Stimulated activated CD4-positive, alpha-beta T cell treated with anti-CD3 and anti-CD28 coated beads, TNF-alpha, amount 100 ng/mL, for 24 hours (primary cell): ENCODE data around the gene CCL1.

Experiments
- DNase-seq, 3 experiments: peaks; one replicate each; pipeline ENCODE4 v3.0.0-alpha.2; 2020; ENCODE audit warnings: low read depth in 3 of 3

The CCL1 gene

GRCh38 chr17:34363183-34363661 lies at the start of gene CCL1:
TSS of gene CCL1 (minus strand) at chr17:34363233. CDS start at chr17:34363161, 72 bp downstream.
- DNase-seq = no peak

GRCh38 chr17:34412534-34412933 lies 49.5 kb upstream of the CCL1 start:
- DNase-seq = no peak

GRCh38 chr17:34411646-34412421 lies 48.8 kb upstream of the CCL1 start:
- no peak for DNase-seq

GRCh38 chr17:34409352-34409751 lies 46.3 kb upstream of the CCL1 start:
- no peak for DNase-seq

- DNase-seq = no peak
Observed at GRCh38 chr17:34408439-34408838, 45.4 kb upstream of the CCL1 start.

- DNase-seq = no peak
Observed at GRCh38 chr17:34406226-34406625, 43.2 kb upstream of the CCL1 start.

GRCh38 chr17:34403006-34403405 lies 40.0 kb upstream of the CCL1 start:
- no peak for DNase-seq

- DNase-seq = no peak
Observed at GRCh38 chr17:34401165-34401564, 38.1 kb upstream of the CCL1 start.

- no peak for DNase-seq
Observed at GRCh38 chr17:34400301-34400931, 37.4 kb upstream of the CCL1 start.

GRCh38 chr17:34399725-34400124 lies 36.7 kb upstream of the CCL1 start:
- DNase-seq = no peak

GRCh38 chr17:34398990-34399389 lies 36.0 kb upstream of the CCL1 start:
- no peak for DNase-seq

GRCh38 chr17:34397265-34397664 lies 34.2 kb upstream of the CCL1 start:
- no peak for DNase-seq

- no peak for DNase-seq
Observed at GRCh38 chr17:34393401-34393800, 30.4 kb upstream of the CCL1 start.

- DNase-seq = no peak
Observed at GRCh38 chr17:34391241-34391640, 28.2 kb upstream of the CCL1 start.

- DNase-seq = no peak
Observed at GRCh38 chr17:34390649-34391048, 27.6 kb upstream of the CCL1 start.

- no peak for DNase-seq
Observed at GRCh38 chr17:34389126-34389750, 26.2 kb upstream of the CCL1 start.

GRCh38 chr17:34387566-34387965 lies 24.5 kb upstream of the CCL1 start:
- DNase-seq = no peak

- DNase-seq = no peak
Observed at GRCh38 chr17:34386697-34387550, 23.9 kb upstream of the CCL1 start.

- DNase-seq = no peak
Observed at GRCh38 chr17:34386343-34386696, 23.3 kb upstream of the CCL1 start.

- DNase-seq = no peak
Observed at GRCh38 chr17:34384822-34385605, 22.0 kb upstream of the CCL1 start.

- no peak for DNase-seq
Observed at GRCh38 chr17:34384271-34384670, 21.2 kb upstream of the CCL1 start.
